Kidney epithelial cell (primary cell): ENCODE data around the gene SYT2. TPM values are rescaled to one million over a fixed set of nuclear protein-coding genes. Genes with fewer than 3 reads are reported as not detected.

Experiments used
- DNase-seq: peaks from one replicate; pipeline ENCODE4 v3.0.0-alpha.2; 2010; ENCODE audit warnings: low read depth
- H3K27me3 ChIP-seq: 2 replicates; pipeline ENCODE4 v1.6.0; 2011; ENCODE audit warnings: low read length; ENCODE audit not compliant: control insufficient read depth, insufficient read depth
- H3K36me3 ChIP-seq: 2 replicates; pipeline ENCODE4 v1.5.1; 2011; ENCODE audit warnings: low read length; ENCODE audit not compliant: control insufficient read depth, insufficient read depth
- H3K4me3 ChIP-seq: 2 replicates; pipeline ENCODE4 v1.5.1; 2011; ENCODE audit warnings: low read depth, mild to moderate bottlenecking, control low read depth, low read length
- CTCF ChIP-seq: IDR thresholded peaks from 2 replicates; pipeline ENCODE4 v1.5.1; 2011; ENCODE audit warnings: mild to moderate bottlenecking, moderate library complexity, low read length, control low read depth, inconsistent platforms; ENCODE audit not compliant: insufficient read depth, poor library complexity, severe bottlenecking
- total RNA-seq: library from RNA; depleted of rRNA; stranded (reverse); fragments of >200 nt; gene quantifications from 2 replicates; pipeline ENCODE4 v1.2.3, GENCODE V29; 2015

Gene SYT2
- total RNA-seq, 1 donor from 2014 or later, result 0.04 TPM

- Histone ChIP-seq H3K4me3 (no peak overlapping the region), H3K27me3 (no peaks in the 10 kb centered on the region), H3K36me3 (no peaks in the 10 kb centered on the region)
- TF ChIP-seq CTCF, result no peak
- DNase-seq, result no peak
Measured at GRCh38 chr1:202569393-202570322, 140.6 kb downstream of the SYT2 start.

- H3K27me3 ChIP-seq, result no peaks in the 10 kb centered on the region
- no peak for DNase-seq
Measured at GRCh38 chr1:202568826-202569225, 141.4 kb downstream of the SYT2 start.

GRCh38 chr1:202568410-202568809 is 141.8 kb downstream of the SYT2 start:
- TF ChIP-seq CTCF, result no peak
- H3K27me3 ChIP-seq, result no peaks in the 10 kb centered on the region
- H3K4me3 ChIP-seq, result no peak overlapping the region
- DNase-seq, result no peak
- H3K36me3 ChIP-seq, result no peaks in the 10 kb centered on the region

More at GRCh38 chr1:202568826-202569225, 141.4 kb downstream of the SYT2 start:
- no peaks in the 10 kb centered on the region for H3K36me3 ChIP-seq
- TF ChIP-seq CTCF, result no peak
- H3K4me3 ChIP-seq, result no peak overlapping the region

- TF ChIP-seq CTCF, result no peak
- no peak for DNase-seq
- no peaks in the 10 kb centered on the region for H3K36me3 ChIP-seq
Measured at GRCh38 chr1:202567738-202568137, 142.5 kb downstream of the SYT2 start.

GRCh38 chr1:202565890-202566602 is 144.2 kb downstream of the SYT2 start:
- H3K27me3 ChIP-seq, result no peaks in the 10 kb centered on the region
- TF ChIP-seq CTCF, result no peak
- no peak for DNase-seq

More at GRCh38 chr1:202567738-202568137, 142.5 kb downstream of the SYT2 start:
- Histone ChIP-seq H3K27me3 (no peaks in the 10 kb centered on the region), H3K4me3 (no peak overlapping the region)

More at GRCh38 chr1:202565890-202566602, 144.2 kb downstream of the SYT2 start:
- H3K4me3 ChIP-seq, result no peak overlapping the region
- H3K36me3 ChIP-seq, result no peaks in the 10 kb centered on the region
